Coronary artery (tissue), 2 donors: ENCODE measurements around the gene SMC5.

ENCODE experiments used
- DNase-seq: peaks from one replicate; pipeline ENCODE4 v3.0.0-alpha.2; 2017; ENCODE audit warnings: low spot score
- H3K27ac ChIP-seq, 2 donors: fragments of 200-600 bp; sonication (generic); one replicate each; pipeline ENCODE4 v1.5.1; 2016 to 2019
- H3K4me3 ChIP-seq: fragments of 200-600 bp; sonication (generic); 2 replicates; pipeline ENCODE4 v1.5.1; 2016; ENCODE audit warnings: mild to moderate bottlenecking, moderate library complexity
- TF ChIP-seq, protein P1 (sequence below): fragments of 200-600 bp; sonication (generic); IDR thresholded peaks from one replicate; pipeline ENCODE4 v1.5.1; 2019; ENCODE audit warnings: antibody characterized with exemption

Gene SMC5

DNA sequence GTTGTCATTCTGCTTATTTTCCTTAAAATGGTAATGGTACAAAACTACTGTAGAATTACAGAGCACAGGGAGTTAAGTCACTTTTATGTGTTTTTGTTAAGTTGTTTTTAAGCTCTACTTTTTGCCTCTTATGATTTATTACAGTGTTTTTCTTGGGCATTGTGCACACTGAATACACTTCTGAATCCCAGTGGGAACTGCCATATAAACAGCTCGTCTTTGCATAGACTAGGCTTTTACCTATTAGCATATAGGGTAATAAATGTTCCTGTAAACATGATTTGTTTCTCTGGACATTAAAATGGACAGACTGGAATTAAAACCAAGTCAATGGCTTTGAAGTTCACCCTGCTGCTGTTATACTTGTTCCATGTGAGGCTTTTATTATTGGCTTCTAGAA lies 143.4 kb downstream of the SMC5 start:
- DNase-seq: no peak
- Histone ChIP-seq H3K27ac (no peak overlapping the region), H3K4me3 (no peak overlapping the region)
- TF ChIP-seq, protein P1, sequence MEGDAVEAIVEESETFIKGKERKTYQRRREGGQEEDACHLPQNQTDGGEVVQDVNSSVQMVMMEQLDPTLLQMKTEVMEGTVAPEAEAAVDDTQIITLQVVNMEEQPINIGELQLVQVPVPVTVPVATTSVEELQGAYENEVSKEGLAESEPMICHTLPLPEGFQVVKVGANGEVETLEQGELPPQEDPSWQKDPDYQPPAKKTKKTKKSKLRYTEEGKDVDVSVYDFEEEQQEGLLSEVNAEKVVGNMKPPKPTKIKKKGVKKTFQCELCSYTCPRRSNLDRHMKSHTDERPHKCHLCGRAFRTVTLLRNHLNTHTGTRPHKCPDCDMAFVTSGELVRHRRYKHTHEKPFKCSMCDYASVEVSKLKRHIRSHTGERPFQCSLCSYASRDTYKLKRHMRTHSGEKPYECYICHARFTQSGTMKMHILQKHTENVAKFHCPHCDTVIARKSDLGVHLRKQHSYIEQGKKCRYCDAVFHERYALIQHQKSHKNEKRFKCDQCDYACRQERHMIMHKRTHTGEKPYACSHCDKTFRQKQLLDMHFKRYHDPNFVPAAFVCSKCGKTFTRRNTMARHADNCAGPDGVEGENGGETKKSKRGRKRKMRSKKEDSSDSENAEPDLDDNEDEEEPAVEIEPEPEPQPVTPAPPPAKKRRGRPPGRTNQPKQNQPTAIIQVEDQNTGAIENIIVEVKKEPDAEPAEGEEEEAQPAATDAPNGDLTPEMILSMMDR: no peak

DNA sequence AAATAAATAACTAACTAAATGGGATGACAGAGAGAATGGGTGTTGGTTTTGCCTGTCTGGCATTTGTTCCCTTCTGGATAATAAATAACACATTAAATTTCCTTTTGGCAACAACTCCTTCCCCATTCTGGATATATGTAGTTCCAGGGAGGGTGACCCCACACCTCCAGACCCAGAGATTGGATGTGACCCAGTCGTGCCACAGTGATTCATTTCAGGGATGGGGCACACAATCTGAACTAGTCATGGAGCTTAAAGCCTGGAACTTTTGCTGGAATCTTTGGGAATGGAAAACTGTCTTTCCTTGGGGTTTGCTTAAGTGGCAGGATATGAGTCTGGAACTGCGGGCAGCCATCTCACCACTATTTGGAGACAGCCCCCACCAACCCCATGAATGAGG lies 144.4 kb downstream of the SMC5 start:
- peak overlapping the region; percentile 56 for H3K4me3 ChIP-seq
- DNase-seq: no peak
- TF ChIP-seq, protein P1: no peak
- H3K27ac ChIP-seq: peak overlapping the region; percentile 57 to 72

GRCh38 chr9:70403618-70404025 lies 144.8 kb downstream of the SMC5 start:
- peak overlapping the region; percentile 56 for H3K4me3 ChIP-seq
- peak overlapping the region; percentile 57 to 72 for H3K27ac ChIP-seq
- no peak for DNase-seq
- TF ChIP-seq, protein P1: no peak

DNA sequence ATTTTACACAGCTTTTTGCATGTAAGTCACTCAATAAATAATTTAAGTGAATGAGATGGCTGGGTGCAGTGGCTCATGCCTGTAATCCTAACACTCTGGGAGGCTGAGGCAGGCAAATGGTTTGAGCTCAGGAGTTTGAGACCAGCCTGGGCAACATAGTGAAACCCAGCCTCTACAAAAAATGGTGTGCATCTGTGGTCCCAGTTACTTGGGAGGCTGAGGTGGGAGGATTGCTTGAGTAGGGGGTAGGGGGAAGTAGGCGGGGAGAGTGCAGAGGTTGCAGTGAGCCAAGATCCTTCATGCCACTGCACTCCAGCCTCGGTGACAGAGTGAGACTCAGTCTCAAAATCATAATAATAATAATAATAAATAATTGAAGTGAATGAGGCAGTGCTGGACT lies 145.5 kb downstream of the SMC5 start:
- TF ChIP-seq, protein P1: no peak
- peak overlapping the region; percentile 57 to 72 for H3K27ac ChIP-seq
- peak overlapping the region; percentile 56 for H3K4me3 ChIP-seq
- no peak for DNase-seq
